Activated gamma-delta T cell treated with Interleukin-2 at 50 U/mL for 16 hours (primary cell): Measurements from ENCODE around the gene ANO6.

Source experiments
- DNase-seq: peaks from one replicate; pipeline ENCODE4 v3.0.0-alpha.2; 2020

ANO6 gene

DNA sequence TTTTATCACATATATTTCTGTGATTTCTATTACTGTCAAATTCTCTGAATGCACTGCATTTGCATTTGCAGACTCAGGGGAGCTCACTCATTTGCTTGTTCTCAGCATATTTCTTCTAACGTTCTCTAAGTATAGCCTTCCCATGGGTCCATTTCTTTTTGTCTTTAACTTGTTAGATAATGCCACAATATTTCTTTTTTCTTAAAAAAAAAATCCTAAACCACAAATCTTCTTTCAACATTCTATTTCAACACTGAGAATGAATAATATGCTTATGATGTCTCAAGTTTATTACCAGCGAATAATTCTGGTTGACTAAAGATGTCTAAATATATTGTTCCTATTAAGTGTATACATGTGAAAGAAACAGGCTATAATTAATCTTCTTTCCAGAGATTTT is 200.2 kb downstream of the ANO6 start:
- DNase-seq = no peak

- no peak for DNase-seq
Observed at GRCh38 chr12:45418520-45418919, 202.6 kb downstream of the ANO6 start.

- DNase-seq = no peak
Observed at GRCh38 chr12:45419317-45419814, 203.5 kb downstream of the ANO6 start.

- no peak for DNase-seq
Observed at GRCh38 chr12:45421736-45422135, 205.8 kb downstream of the ANO6 start.

DNA sequence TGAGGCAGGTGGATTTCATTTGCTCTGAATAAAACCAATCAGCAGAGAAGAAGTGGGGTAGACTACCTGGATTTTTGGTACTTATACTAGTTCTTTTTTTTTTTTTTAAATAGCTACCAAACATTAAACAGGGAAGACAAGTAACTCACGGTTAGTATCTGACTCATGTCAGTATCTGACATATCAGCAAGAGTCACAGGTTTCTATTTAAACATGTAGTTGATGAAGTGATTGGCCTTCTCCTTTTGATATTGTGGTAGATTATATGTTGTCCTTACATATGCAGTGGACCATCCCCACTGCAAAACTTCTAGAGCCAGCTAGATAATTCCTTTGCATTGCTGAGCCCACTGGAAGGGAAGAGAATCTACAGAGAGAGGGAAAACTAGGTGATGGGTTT is 208.0 kb downstream of the ANO6 start:
- no peak for DNase-seq

- DNase-seq = no peak
Observed at GRCh38 chr12:45425426-45425825, 209.5 kb downstream of the ANO6 start.

DNA sequence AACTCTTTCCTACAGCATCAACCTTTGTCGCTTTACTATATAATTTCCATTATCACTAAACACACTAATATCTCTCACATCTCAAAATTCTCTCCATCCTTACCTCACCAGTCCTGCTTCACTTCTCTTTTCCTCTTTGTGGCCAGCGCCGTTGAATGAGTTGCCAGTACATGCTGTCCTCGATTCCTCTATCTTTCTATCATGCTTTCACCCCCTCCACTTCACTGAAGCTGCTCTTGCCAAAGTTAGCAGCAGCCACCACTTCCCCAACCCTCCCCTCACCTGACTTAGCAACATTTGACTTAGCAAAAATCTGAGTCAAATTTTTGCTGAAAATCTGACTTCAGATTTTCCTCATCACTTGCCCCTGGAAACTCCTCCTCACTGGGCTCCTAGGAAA is 210.4 kb downstream of the ANO6 start:
- DNase-seq = no peak

GRCh38 chr12:45427042-45427441 is 211.1 kb downstream of the ANO6 start:
- DNase-seq = no peak

DNA sequence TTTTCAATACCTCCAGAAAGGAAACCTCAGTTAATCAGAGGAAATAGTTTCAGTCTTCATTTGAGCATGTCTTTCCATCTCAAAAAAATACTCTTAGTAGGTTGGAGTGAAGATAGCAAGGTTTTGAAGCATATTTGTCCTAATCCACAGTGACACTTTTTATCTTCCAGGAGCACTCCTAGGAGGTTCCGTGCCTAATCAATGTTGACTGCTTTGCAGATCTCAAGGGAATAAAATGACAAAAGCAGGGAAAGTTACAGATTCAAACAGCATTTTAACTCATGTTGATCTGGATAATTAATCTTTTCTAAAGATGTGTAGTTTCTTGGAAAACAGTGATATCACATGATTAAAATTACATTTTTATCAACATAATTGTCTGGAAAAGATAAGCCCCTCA is 213.9 kb downstream of the ANO6 start:
- DNase-seq = no peak

DNA sequence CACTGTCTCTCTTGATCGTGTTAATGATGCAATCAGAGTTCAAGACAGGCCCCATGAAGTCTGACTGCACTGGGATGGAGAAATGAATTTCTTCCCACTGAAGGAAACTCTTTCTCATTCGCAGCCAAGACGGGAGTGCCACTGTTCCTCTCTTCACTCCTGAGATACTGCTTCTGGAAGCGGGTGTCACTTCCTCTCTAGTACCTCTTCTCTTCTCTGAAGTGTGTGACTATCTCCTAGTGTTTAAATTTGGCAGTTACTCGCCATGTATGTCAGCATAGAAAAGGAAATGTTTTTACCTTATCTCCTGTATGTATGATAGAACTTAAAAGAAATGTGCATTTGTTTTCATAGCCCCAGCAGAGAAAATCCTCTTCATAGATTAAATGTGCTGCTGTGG is 215.2 kb downstream of the ANO6 start:
- no peak for DNase-seq

DNA sequence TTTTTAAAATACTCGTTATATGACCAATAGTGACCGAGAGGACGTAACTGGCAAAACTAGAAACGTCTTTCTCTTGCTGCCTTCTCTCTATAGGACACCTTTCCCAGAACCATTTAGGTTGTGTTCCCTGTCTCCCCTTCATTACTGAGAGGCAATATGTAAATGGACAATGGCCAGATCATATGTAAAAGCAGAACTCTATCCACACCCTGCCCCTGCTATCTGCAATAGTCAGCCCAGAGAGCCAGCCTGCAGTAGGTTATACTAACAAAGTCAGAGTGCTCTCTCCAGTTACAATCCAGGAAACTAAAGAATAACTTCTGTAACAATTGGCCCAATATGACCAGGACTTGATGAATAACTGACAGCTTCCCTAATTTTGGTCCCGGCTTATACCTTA is 216.8 kb downstream of the ANO6 start:
- no peak for DNase-seq

- DNase-seq = no peak
Observed at GRCh38 chr12:45433441-45433868, 217.6 kb downstream of the ANO6 start.

DNA sequence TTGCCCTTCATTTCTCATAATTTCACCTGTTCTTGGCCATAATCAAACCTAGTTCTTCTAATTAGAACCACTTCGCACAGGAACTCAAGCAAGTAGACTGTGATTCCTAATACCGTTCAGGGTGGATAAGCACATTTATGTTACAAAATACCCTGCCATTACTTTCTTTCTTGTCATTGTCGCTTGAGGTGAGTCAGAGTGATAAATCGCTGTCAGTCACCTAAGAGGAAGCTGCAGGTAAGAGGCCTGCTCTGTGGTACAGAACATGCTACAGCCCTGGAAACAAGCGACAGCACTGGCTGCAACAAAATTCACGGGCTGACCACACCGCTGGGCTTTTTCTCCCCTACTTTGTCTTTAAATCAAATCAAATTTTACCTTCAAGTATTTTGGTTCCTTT is 218.2 kb downstream of the ANO6 start:
- DNase-seq = no peak

DNA sequence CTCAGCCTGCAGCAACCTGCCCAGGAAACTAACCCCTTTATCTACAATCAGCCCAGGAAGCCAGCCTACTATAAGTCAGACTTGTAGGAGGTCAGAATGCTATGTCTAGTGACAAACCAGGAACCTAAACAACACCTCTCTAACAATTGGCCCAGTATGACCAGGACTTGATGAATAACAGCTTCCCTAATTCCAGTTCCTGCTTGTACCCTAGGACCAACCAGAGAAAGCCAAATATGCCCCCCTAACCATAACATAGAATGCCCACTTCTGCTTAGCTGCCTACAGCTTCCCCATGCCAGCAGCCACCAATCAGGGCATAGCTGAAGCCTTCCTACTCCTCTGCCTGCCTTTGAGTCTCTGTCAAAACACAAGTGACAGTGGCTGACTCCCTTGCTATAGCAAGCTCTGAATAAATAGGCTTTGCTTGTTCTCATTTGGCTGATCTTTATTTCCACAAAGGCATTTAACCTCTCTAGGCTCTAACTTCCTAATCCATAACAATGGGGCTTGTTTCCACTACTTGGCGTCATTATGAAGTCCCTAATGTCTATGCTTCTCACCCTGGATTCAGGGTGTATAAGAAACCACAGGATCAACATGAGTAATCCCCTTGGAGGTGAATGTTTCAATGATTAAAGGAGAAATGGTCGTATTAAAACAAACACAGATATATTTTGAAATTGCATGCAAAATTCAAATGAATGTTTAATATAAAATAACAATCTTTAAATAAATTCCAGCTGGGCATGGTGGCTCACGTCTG is 220.2 kb downstream of the ANO6 start:
- no peak for DNase-seq

DNA sequence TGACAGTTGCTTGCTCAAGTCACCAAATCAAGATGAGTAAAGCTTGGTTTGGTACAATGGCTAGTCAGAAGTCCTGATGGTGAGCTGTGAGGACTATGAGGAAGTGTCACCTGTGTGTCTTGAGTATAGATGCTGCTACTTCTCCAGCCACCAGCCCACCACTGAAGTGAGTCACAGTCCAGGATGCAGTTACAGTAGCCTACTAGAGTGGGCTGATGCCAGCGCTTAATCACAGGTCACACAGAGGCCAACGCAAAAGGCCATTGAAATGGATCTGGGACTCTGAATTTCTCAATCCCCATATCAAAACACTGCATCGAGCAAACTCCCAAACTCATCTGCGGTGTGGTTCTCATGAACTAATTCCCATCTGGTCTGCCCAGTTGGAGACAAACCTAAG is 223.1 kb downstream of the ANO6 start:
- DNase-seq = no peak

DNA sequence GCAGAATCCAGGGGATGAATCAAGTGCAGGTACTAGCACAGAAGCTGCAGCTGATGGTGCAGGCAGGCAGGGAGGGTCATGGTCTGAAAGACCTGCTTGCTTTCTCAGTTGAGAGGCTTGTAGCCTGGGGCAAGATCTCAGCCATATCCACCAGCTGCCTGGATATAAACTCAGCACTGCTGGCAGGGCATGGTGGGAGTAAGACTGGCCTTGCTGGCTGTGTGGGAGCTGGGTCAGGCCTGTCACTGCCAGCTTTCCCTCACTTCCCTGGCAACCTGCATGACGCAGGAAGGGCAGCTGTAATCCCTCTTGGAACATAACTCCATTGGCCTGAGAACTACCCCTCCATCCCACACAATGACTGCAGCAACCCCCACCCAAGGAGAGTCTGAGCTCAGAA is 230.1 kb downstream of the ANO6 start:
- no peak for DNase-seq

DNA sequence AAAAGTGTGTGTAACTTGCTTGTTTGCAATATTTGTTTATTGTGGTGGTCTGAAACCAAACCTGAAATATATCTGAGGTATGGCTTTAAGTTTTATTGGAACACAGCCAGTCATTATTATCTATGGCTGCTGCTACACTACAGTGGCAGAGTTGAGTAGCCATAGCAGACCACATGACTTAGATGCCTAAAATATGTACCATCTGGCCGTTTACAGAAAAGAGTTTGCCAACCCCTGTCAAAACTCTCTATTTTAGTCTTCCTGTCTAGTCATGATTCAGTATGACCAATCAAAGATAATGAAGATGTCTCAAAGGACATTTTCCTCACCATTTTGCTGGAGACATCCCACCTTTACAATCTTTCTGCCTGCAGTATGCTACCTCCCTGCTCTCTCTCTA is 242.3 kb downstream of the ANO6 start:
- DNase-seq = no peak

DNA sequence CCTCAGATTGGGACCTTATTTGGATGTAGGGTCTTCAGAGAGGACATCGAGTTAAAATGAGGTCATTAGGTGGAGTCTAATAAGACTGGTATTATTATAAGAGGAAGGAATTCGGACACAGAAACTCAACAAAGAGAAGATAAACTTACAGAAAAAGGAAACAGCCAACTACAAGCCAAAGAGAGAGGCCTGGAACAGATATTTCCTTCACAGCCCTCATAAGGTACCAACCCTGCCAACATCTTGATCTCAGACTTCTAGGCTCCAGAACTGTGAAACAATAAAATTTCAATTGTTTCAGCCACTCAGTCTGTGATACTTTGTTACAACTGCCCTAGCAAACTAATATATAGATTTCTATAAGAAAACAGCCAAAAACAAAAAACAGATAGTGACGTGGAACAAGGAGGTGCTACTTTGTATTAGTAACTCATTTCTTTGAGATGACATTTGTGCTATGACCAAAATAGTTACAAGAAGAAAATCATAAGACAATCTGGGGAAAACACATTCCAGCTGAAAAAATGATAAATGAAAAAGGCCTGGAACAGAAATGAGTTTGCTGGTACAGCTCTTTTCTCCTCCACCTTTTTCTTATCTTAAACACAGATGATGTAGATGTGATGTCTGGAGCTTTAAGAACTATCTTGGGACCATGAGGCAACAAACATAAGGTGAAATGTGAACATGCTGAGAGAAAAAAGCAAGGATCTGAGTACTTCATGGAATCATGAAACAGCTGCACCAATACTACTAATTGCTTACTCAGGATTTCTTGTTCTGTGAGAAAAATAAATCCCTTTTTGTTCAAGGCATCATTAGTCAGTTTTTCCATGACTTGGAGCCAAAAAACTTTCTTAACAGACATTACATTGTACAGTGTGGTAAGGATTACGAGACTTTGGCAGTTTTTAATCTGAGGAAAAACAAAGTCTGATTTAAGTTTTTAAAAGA is 243.2 kb downstream of the ANO6 start:
- no peak for DNase-seq

- no peak for DNase-seq
Observed at GRCh38 chr12:45462506-45462905, 246.6 kb downstream of the ANO6 start.

DNA sequence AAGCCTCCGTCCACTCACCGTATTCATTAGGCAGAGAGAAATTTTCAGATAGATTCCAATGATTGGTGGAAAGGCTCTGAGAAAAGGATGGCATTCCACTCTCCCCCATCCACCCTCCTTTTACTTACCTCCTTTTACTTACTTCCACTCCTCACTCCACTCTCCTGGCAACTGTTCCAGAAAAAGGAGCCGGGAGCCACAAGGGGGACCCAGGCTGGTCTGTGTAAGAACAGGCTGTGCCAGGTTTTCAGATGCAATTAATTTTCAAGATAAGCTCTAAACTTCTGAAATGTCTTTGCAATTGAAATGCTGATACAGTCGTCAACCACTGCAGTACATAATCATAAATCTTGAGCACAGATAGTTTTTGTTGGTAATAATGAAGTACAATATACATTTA is 248.8 kb downstream of the ANO6 start:
- no peak for DNase-seq

GRCh38 chr12:45468751-45469615 is 253.1 kb downstream of the ANO6 start:
- no peak for DNase-seq

- DNase-seq = peak; percentile 23
Observed at GRCh38 chr12:45469902-45470301, 254.0 kb downstream of the ANO6 start.

GRCh38 chr12:45473636-45474035 is 257.7 kb downstream of the ANO6 start:
- DNase-seq = no peak
